Erythroblast (primary cell): ENCODE results near the gene ZNF10.

Source experiments
- GATA1 ChIP-seq: IDR thresholded peaks from 2 replicates; pipeline ENCODE4 v1.6.1; 2011; ENCODE audit warnings: low read depth, mild to moderate bottlenecking, control low read depth, low read length, moderate library complexity
- POLR2A ChIP-seq: IDR thresholded peaks from 2 replicates; pipeline ENCODE4 v1.6.1; 2011; ENCODE audit warnings: mild to moderate bottlenecking, low read length

DNA sequence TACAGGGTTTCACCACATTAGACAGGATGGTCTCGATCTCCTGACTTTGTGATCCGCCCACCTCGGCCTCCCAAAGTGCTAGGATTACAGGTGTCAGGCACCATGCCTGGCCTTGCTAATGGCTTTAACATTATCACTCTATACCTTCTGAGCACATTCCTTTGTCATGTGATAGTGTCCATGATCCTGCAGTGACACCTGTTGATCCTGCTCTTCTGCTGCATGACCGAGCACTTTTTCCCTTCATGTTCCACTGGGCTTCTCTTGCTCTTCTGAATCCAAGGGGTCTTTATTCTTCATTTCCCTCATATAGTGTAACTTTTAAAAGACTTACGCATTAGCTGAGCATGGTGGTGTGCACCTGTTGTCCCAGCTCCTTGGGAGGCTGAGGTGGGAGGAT lies 62.4 kb downstream of the ZNF10 start:
- TF ChIP-seq POLR2A (no peak), GATA1 (no peak)
